ENCODE results near the gene MPPE1.
"Not testable (repeated sequence)": the region's sequence is repeated elsewhere in the genome, so short reads cannot be mapped to it uniquely, and the experiment has no call there.

The MPPE1 gene

GRCh38 chr18:11944252-11944651, 36.1 kb upstream of the MPPE1 start:
- H3K36me3 Mint-ChIP-seq = no peaks in the 10 kb centered on the region
- no peaks in the 10 kb centered on the region for H3K9me3 Mint-ChIP-seq (ENCODE audit: low read depth)
- H3K4me3 Mint-ChIP-seq = no peak overlapping the region
- peaks cover 2% of the 10 kb centered on the region for H3K27me3 Mint-ChIP-seq
- no peak overlapping the region for H3K27ac Mint-ChIP-seq
- H3K4me1 Mint-ChIP-seq (ENCODE audit: low read depth) = peaks cover 10% of the 10 kb centered on the region

GRCh38 chr18:11943551-11943950, 35.4 kb upstream of the MPPE1 start:
- Mint-ChIP-seq H3K9me3 (ENCODE audit: low read depth) (no peaks in the 10 kb centered on the region), H3K27ac (no peak overlapping the region), H3K36me3 (no peaks in the 10 kb centered on the region), H3K4me1 (ENCODE audit: low read depth) (peaks cover 10% of the 10 kb centered on the region), H3K4me3 (no peak overlapping the region), H3K27me3 (peaks cover 2% of the 10 kb centered on the region)

DNA sequence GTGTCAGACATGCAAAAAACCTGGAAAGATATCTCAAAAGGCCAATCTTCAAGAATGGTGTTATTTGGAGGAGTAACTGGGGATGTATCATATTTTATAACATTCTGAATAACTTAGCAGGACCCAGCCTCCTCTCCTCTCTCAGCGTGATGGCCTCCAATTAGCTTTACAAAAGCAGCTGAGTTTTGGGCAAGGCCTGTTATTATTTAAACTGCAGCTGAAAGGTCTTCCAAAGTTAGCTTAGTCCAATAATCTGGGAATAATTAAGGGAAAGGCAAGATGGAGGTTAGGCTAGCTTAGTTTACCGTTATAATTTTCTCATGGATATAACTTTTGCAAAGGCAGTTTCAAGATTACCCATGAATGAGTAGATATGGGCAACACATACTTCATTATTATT, 32.8 kb upstream of the MPPE1 start:
- no peak overlapping the region for H3K4me3 Mint-ChIP-seq
- H3K36me3 Mint-ChIP-seq = no peaks in the 10 kb centered on the region
- H3K27me3 Mint-ChIP-seq = peaks cover 2% of the 10 kb centered on the region
- no peaks in the 10 kb centered on the region for H3K4me1 Mint-ChIP-seq (ENCODE audit: low read depth)
- no peak overlapping the region for H3K27ac Mint-ChIP-seq
- H3K9me3 Mint-ChIP-seq (ENCODE audit: low read depth) = no peaks in the 10 kb centered on the region

DNA sequence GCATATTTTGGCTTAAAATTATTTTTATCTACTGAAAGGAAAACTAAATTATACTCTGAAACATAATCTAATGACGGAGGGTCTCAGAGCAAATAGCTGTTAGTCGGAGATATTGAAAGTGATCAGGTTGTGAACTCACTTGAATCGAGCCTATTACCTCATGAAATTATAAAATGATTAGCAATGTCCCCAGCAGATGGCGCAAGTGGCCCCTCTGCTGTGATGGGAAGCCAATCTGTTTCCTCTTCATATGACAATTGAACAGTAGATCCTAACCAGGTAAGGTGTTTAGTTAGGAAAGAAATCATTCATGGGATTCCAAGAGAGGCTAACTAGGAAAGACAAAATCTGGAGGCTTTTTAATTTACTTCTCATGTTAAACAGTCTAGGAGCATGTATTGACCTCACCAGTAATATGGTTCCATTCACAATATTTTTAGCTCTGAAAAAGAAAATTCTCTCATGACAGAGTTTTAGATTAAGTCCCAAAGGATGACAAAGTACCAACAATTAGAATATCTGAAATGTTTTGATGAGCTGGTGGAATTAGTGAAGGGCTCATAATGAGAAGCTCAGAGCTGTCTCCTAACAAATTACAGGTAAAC, 29.9 kb upstream of the MPPE1 start:
- no peaks in the 10 kb centered on the region for H3K4me1 Mint-ChIP-seq (ENCODE audit: low read depth)
- no peak overlapping the region for H3K27ac Mint-ChIP-seq
- no peaks in the 10 kb centered on the region for H3K9me3 Mint-ChIP-seq (ENCODE audit: low read depth)
- peaks cover 2% of the 10 kb centered on the region for H3K27me3 Mint-ChIP-seq
- H3K36me3 Mint-ChIP-seq = no peaks in the 10 kb centered on the region
- H3K4me3 Mint-ChIP-seq = no peak overlapping the region

GRCh38 chr18:11932393-11932792, 24.3 kb upstream of the MPPE1 start:
- H3K4me3 Mint-ChIP-seq = no peak overlapping the region
- no peaks in the 10 kb centered on the region for H3K9me3 Mint-ChIP-seq (ENCODE audit: low read depth)
- H3K36me3 Mint-ChIP-seq = no peaks in the 10 kb centered on the region

GRCh38 chr18:11927497-11927896, 19.4 kb upstream of the MPPE1 start:
- Mint-ChIP-seq H3K4me1 (ENCODE audit: low read depth) (no peaks in the 10 kb centered on the region), H3K27ac (no peak overlapping the region), H3K9me3 (ENCODE audit: low read depth) (no peaks in the 10 kb centered on the region), H3K36me3 (no peaks in the 10 kb centered on the region), H3K27me3 (no peaks in the 10 kb centered on the region), H3K4me3 (no peak overlapping the region)

More at GRCh38 chr18:11932393-11932792, 24.3 kb upstream of the MPPE1 start:
- H3K4me1 Mint-ChIP-seq (ENCODE audit: low read depth) = no peaks in the 10 kb centered on the region
- no peak overlapping the region for H3K27ac Mint-ChIP-seq
- no peaks in the 10 kb centered on the region for H3K27me3 Mint-ChIP-seq

- H3K9me3 Mint-ChIP-seq (ENCODE audit: low read depth) = no peaks in the 10 kb centered on the region
- no peak overlapping the region for H3K4me3 Mint-ChIP-seq
- no peaks in the 10 kb centered on the region for H3K4me1 Mint-ChIP-seq (ENCODE audit: low read depth)
- H3K27ac Mint-ChIP-seq = no peak overlapping the region
- H3K36me3 Mint-ChIP-seq = no peaks in the 10 kb centered on the region
- no peaks in the 10 kb centered on the region for H3K27me3 Mint-ChIP-seq
These were observed 17.8 kb upstream of the MPPE1 start for GRCh38 chr18:11925800-11926481.

DNA sequence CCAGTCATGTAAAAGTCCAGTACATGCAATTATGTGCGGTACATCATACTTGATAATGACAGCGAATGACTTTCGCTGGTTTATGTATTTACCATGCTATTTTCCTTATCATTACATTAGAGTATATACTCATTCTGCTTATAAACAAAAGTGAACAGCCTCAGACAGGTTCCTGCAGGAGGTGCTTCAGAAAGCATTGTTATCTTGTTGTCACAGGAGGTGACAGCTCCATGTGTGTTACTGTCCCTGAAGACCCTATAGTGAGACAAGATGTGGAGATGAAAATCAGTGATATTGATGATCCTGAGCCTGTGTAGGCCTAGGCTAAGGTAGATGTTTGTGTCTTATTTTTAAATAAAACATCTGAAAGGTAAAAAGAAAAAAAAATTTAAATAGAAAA, 15.3 kb upstream of the MPPE1 start:
- no peaks in the 10 kb centered on the region for H3K27me3 Mint-ChIP-seq
- H3K27ac Mint-ChIP-seq = no peak overlapping the region
- no peaks in the 10 kb centered on the region for H3K4me1 Mint-ChIP-seq (ENCODE audit: low read depth)
- no peaks in the 10 kb centered on the region for H3K9me3 Mint-ChIP-seq (ENCODE audit: low read depth)
- H3K4me3 Mint-ChIP-seq = no peak overlapping the region
- no peaks in the 10 kb centered on the region for H3K36me3 Mint-ChIP-seq

GRCh38 chr18:11919522-11919921, 11.4 kb upstream of the MPPE1 start:
- not testable (repeated sequence) for H3K27me3 Mint-ChIP-seq; H3K27ac Mint-ChIP-seq; H3K4me3 Mint-ChIP-seq; H3K4me1 Mint-ChIP-seq (ENCODE audit: low read depth); H3K36me3 Mint-ChIP-seq; H3K9me3 Mint-ChIP-seq (ENCODE audit: low read depth)

GRCh38 chr18:11916880-11917279, 8.8 kb upstream of the MPPE1 start:
- not testable (repeated sequence) for H3K4me3 Mint-ChIP-seq; H3K36me3 Mint-ChIP-seq; H3K9me3 Mint-ChIP-seq (ENCODE audit: low read depth); H3K27ac Mint-ChIP-seq; H3K4me1 Mint-ChIP-seq (ENCODE audit: low read depth); H3K27me3 Mint-ChIP-seq

GRCh38 chr18:11909591-11910026, 1.5 kb upstream of the MPPE1 start:
- H3K27ac Mint-ChIP-seq = peak overlapping the region; percentile 82
- H3K27me3 Mint-ChIP-seq = no peaks in the 10 kb centered on the region
- no peaks in the 10 kb centered on the region for H3K9me3 Mint-ChIP-seq (ENCODE audit: low read depth)
- H3K4me3 Mint-ChIP-seq = peak overlapping the region; percentile 87
- peaks cover 21% of the 10 kb centered on the region for H3K4me1 Mint-ChIP-seq (ENCODE audit: low read depth)
- H3K36me3 Mint-ChIP-seq = no peaks in the 10 kb centered on the region

GRCh38 chr18:11909061-11909455, 941 bp upstream of the MPPE1 start:
- no peaks in the 10 kb centered on the region for H3K36me3 Mint-ChIP-seq
- H3K4me1 Mint-ChIP-seq (ENCODE audit: low read depth) = peaks cover 21% of the 10 kb centered on the region
- H3K27me3 Mint-ChIP-seq = no peaks in the 10 kb centered on the region
- peak overlapping the region; percentile 87 for H3K4me3 Mint-ChIP-seq
- H3K9me3 Mint-ChIP-seq (ENCODE audit: low read depth) = no peaks in the 10 kb centered on the region
- H3K27ac Mint-ChIP-seq = peak overlapping the region; percentile 82

DNA sequence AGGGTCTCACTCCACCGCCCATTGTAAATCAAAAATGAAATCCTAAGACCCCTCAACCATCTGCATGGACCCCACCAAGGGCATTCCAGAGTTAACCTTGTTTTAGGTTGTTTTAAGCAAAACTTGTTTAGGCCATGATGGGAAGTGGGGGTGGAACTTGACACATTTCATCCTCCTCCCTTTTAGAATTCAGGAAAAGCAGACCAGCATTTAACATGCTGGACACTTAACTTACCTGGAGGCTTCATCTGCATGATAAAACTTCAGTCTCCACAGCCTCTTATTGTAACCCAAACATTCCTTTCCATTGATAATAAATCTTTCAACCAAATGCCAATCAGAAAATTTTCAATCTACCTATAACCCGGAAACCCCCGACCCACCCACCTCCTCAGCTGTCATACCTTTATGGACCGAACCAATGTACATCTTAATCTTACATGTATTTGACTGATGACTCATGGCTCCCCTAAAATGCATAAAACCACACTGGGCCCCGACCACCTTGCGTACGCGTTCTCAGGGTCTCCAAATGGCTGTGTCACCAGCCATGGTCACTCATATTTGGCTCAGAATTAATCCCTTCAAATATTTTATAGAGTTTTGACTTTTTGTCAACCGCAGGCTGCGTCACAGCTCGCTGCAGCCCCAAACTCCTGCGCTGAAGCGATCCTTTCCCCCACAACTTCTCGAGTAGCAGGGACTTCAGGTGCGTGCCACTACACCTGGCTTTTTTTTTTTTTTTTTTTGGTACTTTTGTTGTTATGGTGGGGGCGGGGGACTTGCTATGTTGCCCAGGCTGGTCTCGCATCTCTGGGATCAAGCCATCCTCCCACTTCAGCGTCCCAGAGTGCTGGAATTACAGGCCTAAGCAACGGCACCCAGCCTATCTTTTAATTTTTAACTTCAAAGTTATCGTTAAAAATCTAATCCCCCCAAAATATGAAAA, 917 bp downstream of the MPPE1 start:
- Mint-ChIP-seq H3K36me3 (peaks cover 6% of the 10 kb centered on the region), H3K4me1 (ENCODE audit: low read depth) (peaks cover 25% of the 10 kb centered on the region), H3K9me3 (ENCODE audit: low read depth) (no peaks in the 10 kb centered on the region), H3K27me3 (no peaks in the 10 kb centered on the region), H3K4me3 (peak overlapping the region; percentile 94), H3K27ac (peak overlapping the region; percentile 92)

- H3K9me3 Mint-ChIP-seq (ENCODE audit: low read depth) = no peaks in the 10 kb centered on the region
These were observed 1.9 kb downstream of the MPPE1 start for GRCh38 chr18:11906176-11906575.

GRCh38 chr18:11905613-11906012, 2.5 kb downstream of the MPPE1 start:
- Mint-ChIP-seq H3K27me3 (no peaks in the 10 kb centered on the region), H3K4me1 (ENCODE audit: low read depth) (peaks cover 29% of the 10 kb centered on the region), H3K4me3 (no peak overlapping the region), H3K36me3 (peaks cover 10% of the 10 kb centered on the region), H3K27ac (no peak overlapping the region), H3K9me3 (ENCODE audit: low read depth) (no peaks in the 10 kb centered on the region)

More at GRCh38 chr18:11906176-11906575, 1.9 kb downstream of the MPPE1 start:
- H3K27me3 Mint-ChIP-seq = no peaks in the 10 kb centered on the region
- H3K36me3 Mint-ChIP-seq = peaks cover 10% of the 10 kb centered on the region
- H3K4me3 Mint-ChIP-seq = no peak overlapping the region
- H3K27ac Mint-ChIP-seq = peak overlapping the region; percentile 10
- H3K4me1 Mint-ChIP-seq (ENCODE audit: low read depth) = peaks cover 29% of the 10 kb centered on the region

Measured in activated naive CD8-positive, alpha-beta T cell (primary cell).